Fibroblast of the aortic adventitia (primary cell): ENCODE results near the gene CDCA7L. TPM values are rescaled to one million over a fixed set of nuclear protein-coding genes. Genes with fewer than 3 reads are reported as not detected.
A peak's percentile ranks its signal among the peaks of the same experiment; 100 is the strongest.

Source experiments
- DNase-seq: peaks from one replicate; pipeline ENCODE4 v3.0.0-alpha.2; 2010; ENCODE audit warnings: low read depth
- H3K4me3 ChIP-seq: 2 replicates; pipeline ENCODE4 v1.5.1; 2011; ENCODE audit warnings: low read depth, mild to moderate bottlenecking, control low read depth, low read length, moderate library complexity
- total RNA-seq: library from RNA; depleted of rRNA; stranded (reverse); fragments of >200 nt; gene quantifications from 2 replicates; pipeline ENCODE4 v1.2.3, GENCODE V29; 2012; ENCODE audit warnings: low replicate concordance
- TF ChIP-seq, protein P1 (sequence below): IDR thresholded peaks from 2 replicates; pipeline ENCODE4 v1.5.1; 2011; ENCODE audit warnings: mild to moderate bottlenecking, low read length, control low read depth, inconsistent platforms; ENCODE audit not compliant: insufficient read depth

Gene CDCA7L
- total RNA-seq, 1 donor: 39.1 TPM

DNA sequence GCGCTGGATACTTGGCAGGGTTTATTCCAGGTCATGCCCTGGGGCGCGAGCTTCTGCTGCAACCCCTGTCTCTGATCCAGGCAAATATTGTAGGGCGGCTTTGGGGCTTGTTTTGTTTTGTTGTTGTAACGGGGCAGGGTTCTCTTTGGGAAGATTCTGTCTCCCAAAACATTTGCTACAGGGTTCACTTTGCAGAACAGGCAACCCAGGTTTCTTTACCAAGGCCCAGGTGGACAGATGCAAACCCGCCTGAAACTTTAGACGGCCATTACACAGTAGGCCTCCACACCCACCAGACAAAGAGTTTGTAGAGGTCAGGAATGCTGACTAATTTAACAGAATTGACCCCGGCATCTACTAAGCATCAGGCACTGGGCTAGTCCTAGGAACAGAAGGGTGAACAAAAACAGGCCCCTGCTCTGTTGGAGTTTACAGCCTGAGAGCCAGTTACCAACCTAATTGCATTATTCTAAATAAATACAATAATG, 567 bp upstream of the CDCA7L start:
- DNase-seq: no peak
- TF ChIP-seq, protein P1, sequence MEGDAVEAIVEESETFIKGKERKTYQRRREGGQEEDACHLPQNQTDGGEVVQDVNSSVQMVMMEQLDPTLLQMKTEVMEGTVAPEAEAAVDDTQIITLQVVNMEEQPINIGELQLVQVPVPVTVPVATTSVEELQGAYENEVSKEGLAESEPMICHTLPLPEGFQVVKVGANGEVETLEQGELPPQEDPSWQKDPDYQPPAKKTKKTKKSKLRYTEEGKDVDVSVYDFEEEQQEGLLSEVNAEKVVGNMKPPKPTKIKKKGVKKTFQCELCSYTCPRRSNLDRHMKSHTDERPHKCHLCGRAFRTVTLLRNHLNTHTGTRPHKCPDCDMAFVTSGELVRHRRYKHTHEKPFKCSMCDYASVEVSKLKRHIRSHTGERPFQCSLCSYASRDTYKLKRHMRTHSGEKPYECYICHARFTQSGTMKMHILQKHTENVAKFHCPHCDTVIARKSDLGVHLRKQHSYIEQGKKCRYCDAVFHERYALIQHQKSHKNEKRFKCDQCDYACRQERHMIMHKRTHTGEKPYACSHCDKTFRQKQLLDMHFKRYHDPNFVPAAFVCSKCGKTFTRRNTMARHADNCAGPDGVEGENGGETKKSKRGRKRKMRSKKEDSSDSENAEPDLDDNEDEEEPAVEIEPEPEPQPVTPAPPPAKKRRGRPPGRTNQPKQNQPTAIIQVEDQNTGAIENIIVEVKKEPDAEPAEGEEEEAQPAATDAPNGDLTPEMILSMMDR: no peak
- peak overlapping the region; percentile 82 for H3K4me3 ChIP-seq

DNA sequence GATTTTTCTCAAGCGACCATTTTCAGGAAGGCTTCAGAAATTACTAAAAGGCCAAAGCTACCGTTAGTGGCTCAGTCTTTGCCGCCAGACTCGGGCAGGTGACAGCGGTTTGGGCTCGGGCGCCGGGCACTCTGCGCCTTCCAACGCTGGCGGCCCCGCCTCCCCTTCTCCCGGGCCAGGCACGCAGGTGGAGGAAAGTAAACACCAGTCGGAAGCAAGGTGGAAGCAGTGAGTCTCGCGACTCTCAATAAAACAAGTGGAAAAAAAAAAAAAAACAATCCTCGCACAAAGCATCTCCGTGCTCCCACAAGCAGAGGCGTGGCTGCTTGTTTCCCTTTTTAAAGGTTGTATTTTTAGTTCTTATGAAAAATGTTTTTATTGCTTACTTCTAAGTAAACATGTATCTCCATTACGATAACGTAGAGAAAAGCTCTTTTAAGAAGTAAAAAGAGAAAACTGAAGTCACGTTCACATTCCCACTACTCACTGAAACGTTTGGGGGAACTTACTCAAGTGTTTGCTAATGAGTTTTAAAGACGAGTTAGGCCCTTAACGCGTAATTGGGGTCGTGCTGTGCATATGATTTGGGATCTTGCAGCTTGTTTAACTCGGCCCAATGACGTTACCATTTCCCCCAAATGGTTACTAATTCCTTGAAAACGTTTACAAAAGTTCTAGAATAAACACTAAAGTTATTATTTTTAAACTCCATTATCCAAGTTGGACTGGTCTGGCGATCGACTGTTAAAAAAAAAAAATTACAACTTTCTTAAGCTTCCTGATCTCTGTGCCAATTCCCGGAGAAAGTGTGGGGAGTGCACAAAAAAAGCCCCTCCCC, 864 bp downstream of the CDCA7L start:
- DNase-seq: peak; percentile 50
- TF ChIP-seq, protein P1: no peak
- H3K4me3 ChIP-seq: peak overlapping the region; percentile 82

- TF ChIP-seq, protein P1: no peak
- no peak overlapping the region for H3K4me3 ChIP-seq
- DNase-seq: no peak
Observed at GRCh38 chr7:21943436-21943835, 2.3 kb downstream of the CDCA7L start.

GRCh38 chr7:21942955-21943354, 2.7 kb downstream of the CDCA7L start:
- no peak overlapping the region for H3K4me3 ChIP-seq
- TF ChIP-seq, protein P1: no peak
- DNase-seq: no peak

DNA sequence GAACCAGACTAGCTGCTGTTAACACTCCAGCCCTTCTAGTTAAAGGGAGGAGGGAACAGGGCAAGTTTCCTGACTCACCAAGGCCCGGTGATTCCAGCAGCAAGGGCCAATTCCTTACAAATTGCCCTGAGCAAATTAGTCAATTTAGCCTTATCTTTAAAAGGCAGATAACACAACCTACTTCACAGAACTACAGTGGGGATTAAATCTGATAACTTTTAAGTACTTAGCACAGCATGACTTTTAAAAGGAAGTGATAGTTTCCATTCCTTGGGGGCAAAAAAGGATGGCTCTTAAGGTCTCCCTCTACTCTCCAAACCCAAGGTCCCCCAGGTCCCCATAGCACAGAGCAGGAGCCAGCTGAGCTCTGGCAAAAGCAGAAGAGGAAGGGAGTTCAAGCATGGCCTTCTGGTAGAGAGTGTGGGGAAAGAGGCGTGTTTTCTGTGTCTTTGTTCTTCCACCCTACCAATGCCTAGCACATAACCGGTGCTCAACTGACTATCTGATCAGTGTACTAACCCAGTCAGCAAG, 4.0 kb downstream of the CDCA7L start:
- peak; percentile 63 for DNase-seq
- TF ChIP-seq, protein P1: no peak
- H3K4me3 ChIP-seq: no peak overlapping the region

GRCh38 chr7:21939858-21940372, 5.8 kb downstream of the CDCA7L start:
- TF ChIP-seq, protein P1: no peak
- DNase-seq: no peak
- H3K4me3 ChIP-seq: no peak overlapping the region
